ENCODE data around the gene WDR41.
"Not testable (repeated sequence)": the region's sequence is repeated elsewhere in the genome, so short reads cannot be mapped to it uniquely, and the experiment has no call there.

The WDR41 gene

DNA sequence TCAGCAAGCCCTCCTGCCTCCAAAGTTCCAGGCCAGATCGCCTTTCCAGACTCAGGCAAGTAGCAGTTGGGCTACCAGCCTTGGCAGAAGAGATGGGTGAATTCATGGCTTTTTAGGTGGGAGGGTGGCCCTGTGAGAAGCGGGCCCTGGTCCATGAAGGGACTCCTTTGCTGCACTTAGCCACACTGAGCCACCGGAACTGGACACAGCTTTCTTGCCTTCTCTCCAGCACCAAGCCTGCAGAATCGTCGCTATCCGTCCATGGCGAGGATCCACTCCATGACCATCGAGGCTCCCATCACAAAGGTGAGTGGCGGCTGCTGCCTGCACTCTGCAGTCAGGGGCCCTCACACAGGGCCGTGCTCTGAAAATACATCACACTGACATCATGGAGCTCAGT lies 85.0 kb downstream of the WDR41 start:
- no peak for DNase-seq

DNA sequence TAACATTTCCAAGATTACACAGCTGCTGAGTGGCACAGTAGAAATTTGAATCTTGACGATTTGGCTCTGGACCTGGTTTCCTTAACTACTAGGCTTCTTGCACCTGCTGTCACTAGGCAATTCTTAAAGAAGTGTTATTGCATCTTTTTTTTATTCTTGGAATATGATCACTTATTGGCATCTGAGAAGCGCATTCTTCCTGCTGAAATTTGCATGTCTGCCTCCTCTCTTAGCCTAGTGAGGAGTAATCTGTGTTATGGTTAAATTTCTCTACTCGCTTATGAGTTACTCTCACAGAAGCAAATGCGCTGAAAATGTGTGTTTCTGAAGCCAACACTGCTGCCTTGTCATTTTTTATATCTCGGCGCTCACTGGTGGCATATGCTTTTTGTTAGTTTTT lies 89.3 kb downstream of the WDR41 start:
- DNase-seq = no peak

GRCh38 chr5:77400645-77401044 lies 91.5 kb downstream of the WDR41 start:
- no peak for DNase-seq

DNA sequence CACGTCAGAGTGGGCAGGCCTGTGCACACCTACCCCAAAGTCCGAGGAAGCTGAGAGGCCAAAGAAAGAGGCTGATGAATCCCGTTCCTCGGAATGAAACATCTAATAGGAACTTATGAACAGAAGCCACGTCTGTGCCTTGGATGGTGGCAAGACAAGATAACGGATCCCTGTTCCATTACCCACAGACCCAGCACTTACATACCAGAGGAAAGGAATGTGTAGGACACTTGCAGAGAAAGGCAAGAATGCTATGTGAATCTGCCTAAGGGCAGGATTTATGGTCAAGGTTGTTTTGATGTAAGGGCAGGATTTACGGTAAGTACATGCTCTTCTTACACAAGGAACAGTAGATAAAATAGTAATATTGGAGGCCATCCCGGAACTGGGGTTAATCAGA lies 93.2 kb downstream of the WDR41 start:
- DNase-seq = no peak

GRCh38 chr5:77398458-77398857 lies 93.7 kb downstream of the WDR41 start:
- DNase-seq = no peak

- DNase-seq = no peak
These were observed 94.3 kb downstream of the WDR41 start for GRCh38 chr5:77397686-77398292.

DNA sequence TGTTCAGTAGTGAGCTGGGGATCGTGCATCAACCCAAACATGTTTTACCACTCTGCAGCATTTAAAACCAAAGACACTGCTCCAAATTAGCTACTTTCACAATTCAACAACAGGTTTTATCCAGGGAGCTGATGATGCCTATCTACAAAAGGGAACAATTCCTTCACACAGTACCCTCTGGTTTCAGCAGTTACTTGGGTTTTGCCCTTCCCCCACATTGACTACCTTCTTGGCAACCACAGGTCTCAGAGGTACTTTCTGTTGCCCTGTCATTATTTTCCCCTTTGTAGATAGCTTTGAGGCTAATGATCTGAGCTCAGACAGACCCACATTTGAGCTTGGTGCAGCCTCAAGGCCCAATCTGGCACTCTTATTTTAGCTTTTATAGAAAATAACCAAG lies 96.1 kb downstream of the WDR41 start:
- no peak for DNase-seq

DNA sequence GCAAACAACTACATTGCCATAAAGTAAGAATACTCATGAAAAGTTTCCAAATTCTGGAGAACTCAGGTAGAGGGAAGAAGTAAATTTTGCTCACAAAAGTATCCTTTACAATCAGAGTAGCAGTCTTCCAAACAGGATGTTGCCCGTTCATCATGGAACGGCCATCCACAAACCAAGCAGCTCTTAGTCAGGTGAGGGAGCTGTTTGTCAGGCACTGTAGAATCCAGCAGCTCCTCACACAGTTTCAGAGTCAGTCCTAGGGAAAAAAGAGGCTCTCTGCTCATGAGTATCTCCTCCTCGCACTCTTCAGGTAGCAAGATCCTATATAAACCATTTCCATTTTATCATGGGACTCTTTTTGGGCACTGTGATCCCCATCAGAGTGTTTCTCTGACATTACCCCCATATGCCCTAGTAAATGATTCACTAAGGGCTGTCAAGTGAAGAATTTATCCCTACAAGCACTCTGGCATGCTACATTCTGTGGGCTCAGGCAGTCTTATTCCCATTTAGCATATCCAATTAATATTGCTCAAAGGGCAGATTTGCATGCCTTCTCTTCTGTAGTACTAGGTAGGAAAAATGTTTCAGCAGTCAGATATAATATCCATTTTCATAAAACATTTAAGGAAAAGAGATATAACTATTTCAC lies 97.9 kb downstream of the WDR41 start:
- DNase-seq = no peak

GRCh38 chr5:77391240-77391765 lies 100.8 kb downstream of the WDR41 start:
- DNase-seq = no peak

DNA sequence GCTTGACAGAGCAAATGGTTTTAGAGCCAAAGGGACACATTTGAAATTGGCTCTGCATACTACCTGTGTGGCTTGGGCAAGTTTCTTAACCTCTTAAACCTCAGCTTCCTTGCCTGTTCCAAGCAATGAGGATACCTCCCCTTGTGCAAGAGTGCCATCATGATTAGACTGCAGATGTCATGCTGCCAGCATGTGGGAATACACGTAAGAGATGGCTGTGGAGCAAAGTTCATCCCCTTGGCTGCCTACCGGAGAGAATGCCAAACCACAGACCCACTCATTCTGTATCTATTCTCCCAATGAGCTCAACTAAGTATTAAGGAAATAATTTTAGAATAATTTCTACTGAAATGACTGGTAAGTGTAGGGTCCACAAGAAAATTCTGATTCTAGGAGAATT lies 101.3 kb downstream of the WDR41 start:
- DNase-seq = no peak

DNA sequence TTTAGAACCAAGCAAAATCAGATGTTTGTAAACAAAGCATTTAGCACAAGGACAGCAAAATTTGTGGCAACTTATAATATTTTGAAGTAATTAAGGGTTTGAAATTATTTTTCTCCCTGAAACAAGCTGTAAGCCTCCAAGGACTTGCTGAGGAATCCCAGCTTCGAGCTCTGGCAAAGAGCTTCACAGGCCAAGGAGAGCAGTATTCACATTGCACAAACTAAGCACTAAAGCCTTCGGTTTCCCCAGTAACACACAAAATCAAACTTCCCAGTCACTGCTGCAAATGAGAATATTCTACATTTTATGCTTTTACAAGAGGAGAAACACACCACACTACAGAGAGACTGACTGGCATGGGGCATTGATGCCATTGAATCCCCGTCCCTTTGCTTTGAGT lies 101.9 kb downstream of the WDR41 start:
- no peak for DNase-seq

DNA sequence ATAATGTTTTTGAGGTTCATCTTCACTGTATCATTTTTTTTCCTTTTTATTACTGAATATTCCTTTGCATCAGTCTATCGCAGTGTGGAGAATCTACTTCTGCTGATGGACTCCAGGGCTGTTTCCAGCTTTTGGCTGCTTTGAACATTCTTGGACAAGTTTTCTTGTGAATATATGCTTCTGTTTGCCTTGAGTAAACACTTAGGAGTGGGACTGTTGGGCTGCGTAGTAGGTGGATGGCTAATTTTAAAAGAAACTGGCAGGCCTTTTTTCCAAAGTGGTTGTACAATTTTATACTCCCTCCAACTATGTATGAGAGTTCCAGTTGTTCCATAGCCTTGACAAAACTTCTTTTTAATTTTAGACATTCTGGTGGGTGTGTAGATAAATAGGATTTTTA lies 102.4 kb downstream of the WDR41 start:
- DNase-seq = no peak

GRCh38 chr5:77386340-77386739 lies 105.8 kb downstream of the WDR41 start:
- not testable (repeated sequence) for DNase-seq

GRCh38 chr5:77383336-77383735 lies 108.8 kb downstream of the WDR41 start:
- DNase-seq = not testable (repeated sequence)
